ENCODE results near the gene GCNT1.
"Not testable (repeated sequence)": the region's sequence is repeated elsewhere in the genome, so short reads cannot be mapped to it uniquely, and the experiment has no call there.

The GCNT1 gene

GRCh38 chr9:76433406-76433805, 25.6 kb upstream of the GCNT1 start:
- no peaks in the 10 kb centered on the region for H3K27me3 Mint-ChIP-seq (ENCODE audit: low read depth)
- H3K27ac Mint-ChIP-seq, result no peak overlapping the region
- H3K4me3 Mint-ChIP-seq, result no peak overlapping the region
- no peaks in the 10 kb centered on the region for H3K9me3 Mint-ChIP-seq
- no peaks in the 10 kb centered on the region for H3K36me3 Mint-ChIP-seq (ENCODE audit: low read depth)
- H3K4me1 Mint-ChIP-seq (ENCODE audit: low read depth), result peaks cover 1% of the 10 kb centered on the region

GRCh38 chr9:76433836-76434235, 25.1 kb upstream of the GCNT1 start:
- no peaks in the 10 kb centered on the region for H3K36me3 Mint-ChIP-seq (ENCODE audit: low read depth)
- no peaks in the 10 kb centered on the region for H3K9me3 Mint-ChIP-seq
- H3K27me3 Mint-ChIP-seq (ENCODE audit: low read depth), result no peaks in the 10 kb centered on the region
- no peak overlapping the region for H3K4me3 Mint-ChIP-seq
- H3K27ac Mint-ChIP-seq, result no peak overlapping the region
- H3K4me1 Mint-ChIP-seq (ENCODE audit: low read depth), result peaks cover 5% of the 10 kb centered on the region

DNA sequence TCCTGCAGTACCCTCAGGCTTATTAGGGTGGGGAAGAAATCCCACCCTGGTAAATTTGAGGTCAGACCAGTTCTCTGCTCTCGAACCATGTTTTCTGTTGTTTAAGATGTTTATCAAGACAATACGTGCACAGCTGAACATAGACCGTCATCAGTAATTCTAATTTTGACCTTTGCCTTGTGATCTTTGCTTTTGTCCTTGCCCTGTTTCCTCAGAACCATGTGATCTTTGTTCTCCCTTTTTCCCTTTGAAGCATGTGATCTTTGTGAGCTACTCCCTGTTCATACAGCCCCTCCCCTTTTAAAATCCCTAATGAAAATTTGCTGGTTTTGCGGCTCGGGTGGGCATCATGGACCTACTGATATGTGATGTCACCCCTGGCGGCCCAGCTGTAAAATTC, 24.1 kb upstream of the GCNT1 start:
- H3K27me3 Mint-ChIP-seq (ENCODE audit: low read depth); H3K9me3 Mint-ChIP-seq; H3K4me3 Mint-ChIP-seq: not testable (repeated sequence)

GRCh38 chr9:76437017-76437699, 21.8 kb upstream of the GCNT1 start:
- H3K27me3 Mint-ChIP-seq (ENCODE audit: low read depth); H3K9me3 Mint-ChIP-seq; H3K27ac Mint-ChIP-seq; H3K4me3 Mint-ChIP-seq; H3K36me3 Mint-ChIP-seq (ENCODE audit: low read depth): not testable (repeated sequence)
- peaks cover 13% of the 10 kb centered on the region for H3K4me1 Mint-ChIP-seq (ENCODE audit: low read depth)

More for the DNA sequence above, 24.1 kb upstream of the GCNT1 start:
- not testable (repeated sequence) for H3K36me3 Mint-ChIP-seq (ENCODE audit: low read depth); H3K27ac Mint-ChIP-seq; H3K4me1 Mint-ChIP-seq (ENCODE audit: low read depth)

DNA sequence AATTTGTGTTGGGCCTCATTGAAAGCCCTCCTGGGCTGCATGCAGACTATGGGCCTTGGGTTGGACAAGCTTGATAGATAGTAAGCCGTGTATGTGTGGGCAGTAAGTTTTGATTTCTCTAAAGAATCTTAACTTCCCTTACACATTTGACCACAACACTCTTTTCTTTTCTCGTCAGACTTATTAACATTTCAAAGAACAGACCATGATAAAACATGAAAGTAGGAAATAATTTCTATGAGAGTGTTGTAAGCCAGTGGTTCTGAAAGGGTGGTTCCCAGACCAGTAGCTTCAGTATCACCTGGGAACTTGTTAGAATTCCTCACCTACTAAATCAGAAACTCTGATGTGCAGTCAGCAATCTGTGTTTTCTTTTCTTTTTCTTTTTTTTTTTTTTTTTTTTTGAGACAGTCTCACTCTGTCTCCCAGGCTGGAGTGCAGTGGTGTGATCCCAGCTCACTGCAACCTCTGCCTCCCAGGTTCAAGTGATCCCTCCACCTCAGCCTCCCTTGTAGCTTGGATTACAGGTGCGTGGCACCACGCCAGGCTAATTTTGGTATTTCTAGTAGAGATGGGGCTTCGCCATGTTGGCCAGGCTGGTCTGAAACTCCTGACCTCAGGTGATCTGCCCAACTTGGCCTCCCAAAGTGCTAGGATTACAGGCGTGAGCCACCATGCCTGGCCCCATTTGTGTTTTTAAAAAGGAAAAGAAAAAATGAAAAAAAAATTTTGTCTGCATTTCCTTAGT, 20.0 kb upstream of the GCNT1 start:
- Mint-ChIP-seq H3K27ac (peak overlapping the region; percentile 10), H3K9me3 (no peaks in the 10 kb centered on the region), H3K4me3 (no peak overlapping the region), H3K4me1 (ENCODE audit: low read depth) (peaks cover 13% of the 10 kb centered on the region), H3K27me3 (ENCODE audit: low read depth) (no peaks in the 10 kb centered on the region), H3K36me3 (ENCODE audit: low read depth) (peaks cover 2% of the 10 kb centered on the region)

- no peaks in the 10 kb centered on the region for H3K9me3 Mint-ChIP-seq
- peak overlapping the region; percentile 17 for H3K4me3 Mint-ChIP-seq
- H3K4me1 Mint-ChIP-seq (ENCODE audit: low read depth), result peaks cover 19% of the 10 kb centered on the region
- peaks cover 2% of the 10 kb centered on the region for H3K36me3 Mint-ChIP-seq (ENCODE audit: low read depth)
- no peaks in the 10 kb centered on the region for H3K27me3 Mint-ChIP-seq (ENCODE audit: low read depth)
- H3K27ac Mint-ChIP-seq, result peak overlapping the region; percentile 72
These were observed 17.2 kb upstream of the GCNT1 start for GRCh38 chr9:76441551-76442322.

- no peak overlapping the region for H3K4me3 Mint-ChIP-seq
- H3K36me3 Mint-ChIP-seq (ENCODE audit: low read depth), result peaks cover 2% of the 10 kb centered on the region
- no peak overlapping the region for H3K27ac Mint-ChIP-seq
- peaks cover 14% of the 10 kb centered on the region for H3K4me1 Mint-ChIP-seq (ENCODE audit: low read depth)
- H3K9me3 Mint-ChIP-seq, result no peaks in the 10 kb centered on the region
- H3K27me3 Mint-ChIP-seq (ENCODE audit: low read depth), result no peaks in the 10 kb centered on the region
These were observed 15.1 kb upstream of the GCNT1 start for GRCh38 chr9:76443887-76444286.

DNA sequence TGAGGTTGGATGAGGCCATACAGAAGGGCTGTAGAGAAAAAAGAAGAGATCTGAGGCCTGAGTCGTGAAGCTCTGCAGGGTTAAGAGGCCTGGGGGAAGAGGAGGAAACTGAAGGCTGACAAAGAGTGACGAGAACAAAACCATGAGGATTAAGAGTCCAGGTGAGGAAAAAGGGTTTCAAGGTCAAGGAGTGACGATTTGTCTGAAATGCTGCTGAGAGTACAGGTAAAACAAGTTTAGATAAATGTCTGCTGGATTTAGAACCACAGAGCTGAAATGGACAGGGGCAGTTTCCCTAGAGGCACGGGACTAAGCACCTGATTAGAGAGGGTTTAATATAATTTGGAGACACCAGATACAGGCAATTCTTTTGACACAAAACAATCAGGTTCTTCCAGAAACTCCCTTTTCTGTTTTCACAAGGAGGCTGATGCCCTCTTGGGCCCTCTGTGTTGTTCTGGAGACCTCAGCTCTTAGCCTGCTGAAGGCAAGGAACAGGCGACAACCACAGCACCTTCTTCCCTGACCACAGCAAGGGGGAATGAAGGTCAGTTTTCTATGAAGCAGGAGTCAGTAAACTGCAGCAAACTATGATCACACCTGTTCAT, 14.6 kb upstream of the GCNT1 start:
- H3K4me3 Mint-ChIP-seq, result no peak overlapping the region
- no peaks in the 10 kb centered on the region for H3K27me3 Mint-ChIP-seq (ENCODE audit: low read depth)
- peaks cover 14% of the 10 kb centered on the region for H3K4me1 Mint-ChIP-seq (ENCODE audit: low read depth)
- H3K27ac Mint-ChIP-seq, result no peak overlapping the region
- peaks cover 2% of the 10 kb centered on the region for H3K36me3 Mint-ChIP-seq (ENCODE audit: low read depth)
- H3K9me3 Mint-ChIP-seq, result no peaks in the 10 kb centered on the region

- Mint-ChIP-seq H3K27ac (no peak overlapping the region), H3K4me1 (ENCODE audit: low read depth) (peaks cover 14% of the 10 kb centered on the region), H3K9me3 (no peaks in the 10 kb centered on the region), H3K36me3 (ENCODE audit: low read depth) (peaks cover 2% of the 10 kb centered on the region), H3K4me3 (no peak overlapping the region), H3K27me3 (ENCODE audit: low read depth) (no peaks in the 10 kb centered on the region)
These were observed 13.0 kb upstream of the GCNT1 start for GRCh38 chr9:76445976-76446375.

- H3K4me1 Mint-ChIP-seq (ENCODE audit: low read depth), result peaks cover 6% of the 10 kb centered on the region
- H3K27me3 Mint-ChIP-seq (ENCODE audit: low read depth), result no peaks in the 10 kb centered on the region
- no peak overlapping the region for H3K27ac Mint-ChIP-seq
- H3K4me3 Mint-ChIP-seq, result no peak overlapping the region
- H3K36me3 Mint-ChIP-seq (ENCODE audit: low read depth), result no peaks in the 10 kb centered on the region
- H3K9me3 Mint-ChIP-seq, result no peaks in the 10 kb centered on the region
These were observed 10.5 kb upstream of the GCNT1 start for GRCh38 chr9:76448501-76448900.

DNA sequence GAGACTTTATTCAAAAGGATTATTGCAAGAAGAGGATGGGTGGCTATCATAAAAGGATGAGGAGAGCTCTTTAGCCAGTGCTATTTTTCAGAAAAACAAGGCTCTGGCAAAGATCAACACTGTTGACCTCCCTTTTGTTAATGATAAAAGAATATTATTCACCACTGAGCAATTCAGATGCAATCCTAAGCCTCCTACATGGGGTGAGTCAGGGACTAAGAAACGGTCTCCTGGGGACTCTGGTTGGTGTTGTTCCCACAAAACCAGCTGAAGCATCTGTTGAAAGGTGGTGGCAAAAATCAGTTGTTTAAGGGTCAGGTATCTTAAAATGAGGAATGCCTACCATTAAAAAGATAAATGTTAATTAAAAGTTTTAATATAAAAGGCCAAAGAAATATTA, 7.7 kb upstream of the GCNT1 start:
- peaks cover 4% of the 10 kb centered on the region for H3K4me1 Mint-ChIP-seq (ENCODE audit: low read depth)
- H3K36me3 Mint-ChIP-seq (ENCODE audit: low read depth), result no peaks in the 10 kb centered on the region

GRCh38 chr9:76452839-76453238, 6.1 kb upstream of the GCNT1 start:
- H3K27me3 Mint-ChIP-seq (ENCODE audit: low read depth), result no peaks in the 10 kb centered on the region
- H3K4me1 Mint-ChIP-seq (ENCODE audit: low read depth), result peaks cover 8% of the 10 kb centered on the region
- no peak overlapping the region for H3K27ac Mint-ChIP-seq

More for the DNA sequence above, 7.7 kb upstream of the GCNT1 start:
- no peak overlapping the region for H3K4me3 Mint-ChIP-seq
- no peaks in the 10 kb centered on the region for H3K9me3 Mint-ChIP-seq
- no peaks in the 10 kb centered on the region for H3K27me3 Mint-ChIP-seq (ENCODE audit: low read depth)
- H3K27ac Mint-ChIP-seq, result no peak overlapping the region

GRCh38 chr9:76453785-76454184, 5.2 kb upstream of the GCNT1 start:
- no peak overlapping the region for H3K27ac Mint-ChIP-seq
- no peaks in the 10 kb centered on the region for H3K27me3 Mint-ChIP-seq (ENCODE audit: low read depth)
- H3K4me3 Mint-ChIP-seq, result no peak overlapping the region
- H3K4me1 Mint-ChIP-seq (ENCODE audit: low read depth), result peaks cover 12% of the 10 kb centered on the region
- no peaks in the 10 kb centered on the region for H3K9me3 Mint-ChIP-seq
- H3K36me3 Mint-ChIP-seq (ENCODE audit: low read depth), result no peaks in the 10 kb centered on the region

More at GRCh38 chr9:76452839-76453238, 6.1 kb upstream of the GCNT1 start:
- H3K9me3 Mint-ChIP-seq, result no peaks in the 10 kb centered on the region
- no peak overlapping the region for H3K4me3 Mint-ChIP-seq
- H3K36me3 Mint-ChIP-seq (ENCODE audit: low read depth), result no peaks in the 10 kb centered on the region

GRCh38 chr9:76454311-76454710, 4.7 kb upstream of the GCNT1 start:
- H3K36me3 Mint-ChIP-seq (ENCODE audit: low read depth), result no peaks in the 10 kb centered on the region
- no peaks in the 10 kb centered on the region for H3K9me3 Mint-ChIP-seq
- H3K27ac Mint-ChIP-seq, result no peak overlapping the region
- H3K4me1 Mint-ChIP-seq (ENCODE audit: low read depth), result peaks cover 12% of the 10 kb centered on the region
- no peaks in the 10 kb centered on the region for H3K27me3 Mint-ChIP-seq (ENCODE audit: low read depth)
- H3K4me3 Mint-ChIP-seq, result no peak overlapping the region

All from T-helper 1 cell treated with Interleukin-12 subunit alpha and Interleukin-12 subunit beta and Interleukin-4 antibody, amounts not matched to agents 30 μg/mL and 1 μg/mL, for 36 hours (primary cell).